HCT116 (cell line): ENCODE data around the gene ALKBH7.

ENCODE experiments used
- ATF3 ChIP-seq: IDR thresholded peaks from 2 replicates; pipeline ENCODE4 v1.6.1; 2012
- CEBPB ChIP-seq: IDR thresholded peaks from 2 replicates; pipeline ENCODE4 v1.6.1; 2012; ENCODE audit warnings: low read depth
- CTCF ChIP-seq, 3 experiments: fragments of 200-600 bp in 1 of 3; sonication (generic) in 1 of 3; IDR thresholded peaks in 2 of 3; conservative IDR thresholded peaks in 1 of 3; 2 replicates each; pipeline ENCODE4 v1.5.1; 2012 to 2017; ENCODE audit warnings: low read depth in 2 of 3, low read length in 2 of 3, antibody characterized with exemption in 1 of 3, borderline replicate concordance in 1 of 3, control low read depth in 1 of 3, mild to moderate bottlenecking in 1 of 3, mixed read lengths in 1 of 3, mixed run types in 1 of 3, moderate library complexity in 1 of 3; ENCODE audit not compliant: insufficient read depth in 1 of 3
- EZH2phosphoT487 ChIP-seq: fragments of 200-600 bp; IDR thresholded peaks from 2 replicates; pipeline ENCODE4 v1.6.1; 2018; ENCODE audit warnings: antibody characterized with exemption, borderline replicate concordance
- POLR2A ChIP-seq: IDR thresholded peaks from 2 replicates; pipeline ENCODE4 v1.7.0; 2011; ENCODE audit warnings: borderline replicate concordance; ENCODE audit not compliant: insufficient read depth, insufficient read length; ENCODE audit errors: extremely low read depth

- TF ChIP-seq POLR2A (no peak), CTCF (IDR thresholded peaks at IDR 0.05 in 2 of 3, conservative IDR thresholded peaks at IDR 0.05 in 1 of 3; ENCODE audit: borderline replicate concordance in 1 of 3, insufficient read depth in 1 of 3, low read depth in 2 of 3, low read length in 2 of 3) (no peak), EZH2phosphoT487 (no peak), ATF3 (no peak), CEBPB (no peak)
Observed at GRCh38 chr19:6376512-6377190, 4.1 kb downstream of the ALKBH7 start.
